ENCODE results near the gene AP5M1.
"Not testable (repeated sequence)": the region's sequence is repeated elsewhere in the genome, so short reads cannot be mapped to it uniquely, and the experiment has no call there.

Gene AP5M1, protein sequence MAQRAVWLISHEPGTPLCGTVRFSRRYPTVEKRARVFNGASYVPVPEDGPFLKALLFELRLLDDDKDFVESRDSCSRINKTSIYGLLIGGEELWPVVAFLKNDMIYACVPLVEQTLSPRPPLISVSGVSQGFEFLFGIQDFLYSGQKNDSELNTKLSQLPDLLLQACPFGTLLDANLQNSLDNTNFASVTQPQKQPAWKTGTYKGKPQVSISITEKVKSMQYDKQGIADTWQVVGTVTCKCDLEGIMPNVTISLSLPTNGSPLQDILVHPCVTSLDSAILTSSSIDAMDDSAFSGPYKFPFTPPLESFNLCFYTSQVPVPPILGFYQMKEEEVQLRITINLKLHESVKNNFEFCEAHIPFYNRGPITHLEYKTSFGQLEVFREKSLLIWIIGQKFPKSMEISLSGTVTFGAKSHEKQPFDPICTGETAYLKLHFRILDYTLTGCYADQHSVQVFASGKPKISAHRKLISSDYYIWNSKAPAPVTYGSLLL

DNA sequence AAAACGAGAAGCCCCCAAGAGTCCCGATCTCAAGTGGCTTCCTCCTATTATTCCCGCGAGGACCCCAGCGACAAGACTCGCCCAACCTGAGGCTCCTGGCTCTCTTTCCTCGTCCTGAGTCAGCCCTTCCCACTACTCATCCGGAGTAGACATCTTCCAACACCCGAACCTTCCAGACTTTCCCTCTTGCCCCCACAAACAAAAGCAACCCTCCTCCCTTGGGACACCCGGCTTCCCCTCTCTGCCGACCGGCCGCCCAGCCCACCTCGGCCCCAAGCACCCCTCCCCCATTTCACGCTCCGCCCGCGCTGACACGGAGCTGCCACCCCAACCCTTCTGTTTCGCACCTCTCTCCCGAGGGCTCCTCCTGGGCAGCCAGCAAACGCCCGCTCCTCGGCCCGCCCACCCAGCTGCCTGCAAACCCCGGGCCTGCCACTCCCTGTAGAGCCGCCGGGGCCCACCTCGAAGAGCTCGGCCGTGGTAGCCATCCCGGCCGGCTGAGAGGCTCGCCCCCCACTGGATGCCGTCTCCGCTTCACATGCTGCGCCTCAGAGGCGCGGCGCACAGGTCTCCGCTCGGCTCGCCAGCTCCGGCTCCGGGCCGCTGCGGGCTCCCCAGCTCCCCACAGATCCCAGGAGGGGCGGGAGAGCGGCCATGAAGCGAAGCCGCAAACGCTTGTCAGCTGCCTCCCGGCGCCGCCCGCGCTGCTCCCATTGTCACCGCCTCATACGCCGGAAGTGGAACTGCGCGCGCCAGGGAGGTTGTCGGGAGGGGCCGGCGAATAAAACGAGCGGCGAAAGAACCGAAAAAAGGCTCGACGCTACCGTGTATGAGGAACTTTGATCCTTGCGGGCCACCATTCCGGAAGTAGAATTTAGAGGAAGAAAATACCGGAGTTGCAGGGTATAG is at the start of gene AP5M1, which contains the start of gene EXOC5:
AP5M1 (plus strand) TSS at position 811 of the 909 bp plus-strand sequence. CDS start 344 bp downstream, outside the sequence.
EXOC5 (minus strand) TSS at position 745 of the 909 bp plus-strand sequence; CDS start at position 488, 257 bp downstream.
- DNase-seq (ENCODE audit: low read depth in 2 of 2, low spot score in 1 of 2), result peak; percentile 75 to 78

DNA sequence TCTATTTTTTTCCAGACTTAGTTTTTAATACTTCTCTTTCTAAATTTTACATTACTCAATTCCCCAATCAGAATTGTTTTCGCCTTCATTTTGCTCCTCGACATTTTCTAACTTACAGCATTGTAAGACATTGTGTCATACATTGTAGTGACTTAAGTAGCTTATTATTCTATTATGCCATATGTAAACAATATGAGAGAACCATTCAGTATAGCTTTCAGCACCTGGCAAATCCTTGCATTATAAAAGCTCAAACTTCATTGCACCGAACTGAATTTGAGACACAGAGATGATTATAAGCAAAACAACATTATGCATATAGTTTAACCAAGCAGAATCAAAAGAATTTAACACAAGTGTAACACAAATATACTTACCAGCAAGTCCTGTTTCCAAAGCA is 46.8 kb upstream of the AP5M1 start:
- DNase-seq (ENCODE audit: low read depth in 2 of 2, low spot score in 1 of 2), result no peak

DNA sequence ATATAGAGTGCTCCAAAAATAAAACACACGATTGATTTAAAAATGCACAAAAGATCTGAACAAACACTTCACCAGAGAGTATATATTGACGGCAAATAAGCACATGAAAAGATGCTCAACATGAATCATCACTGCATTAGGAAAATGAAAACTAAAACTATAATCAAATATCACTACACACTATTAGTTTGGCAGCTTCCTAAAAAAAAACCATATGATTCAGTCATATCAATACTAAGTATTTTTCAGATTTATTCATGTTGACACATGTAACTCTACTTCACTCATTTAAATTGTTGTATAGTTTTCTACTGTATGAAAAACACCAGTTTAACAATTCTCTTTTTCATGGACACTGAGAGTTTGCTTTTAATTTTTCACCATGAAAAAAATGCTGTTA is 41.7 kb upstream of the AP5M1 start:
- DNase-seq (ENCODE audit: low read depth in 2 of 2, low spot score in 1 of 2), result no peak

DNA sequence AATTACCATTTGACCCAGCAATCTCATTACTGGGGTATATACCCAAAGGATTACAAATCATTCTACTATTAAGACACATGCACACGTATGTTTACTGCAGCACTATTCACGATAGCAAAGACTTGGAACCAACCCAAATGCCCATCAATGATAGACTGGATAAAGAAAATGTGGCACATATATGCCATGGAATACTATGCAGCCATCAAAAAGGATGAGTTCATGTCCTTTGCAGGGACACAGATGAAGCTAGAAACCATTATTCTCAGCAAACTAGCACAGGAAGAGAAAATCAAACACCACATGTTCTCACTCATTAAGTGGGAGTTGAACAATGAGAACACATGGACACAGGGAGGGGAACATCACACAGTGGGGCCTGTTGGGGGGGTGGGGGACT is 40.5 kb upstream of the AP5M1 start:
- not testable (repeated sequence) for DNase-seq (ENCODE audit: low read depth in 2 of 2, low spot score in 1 of 2)

DNA sequence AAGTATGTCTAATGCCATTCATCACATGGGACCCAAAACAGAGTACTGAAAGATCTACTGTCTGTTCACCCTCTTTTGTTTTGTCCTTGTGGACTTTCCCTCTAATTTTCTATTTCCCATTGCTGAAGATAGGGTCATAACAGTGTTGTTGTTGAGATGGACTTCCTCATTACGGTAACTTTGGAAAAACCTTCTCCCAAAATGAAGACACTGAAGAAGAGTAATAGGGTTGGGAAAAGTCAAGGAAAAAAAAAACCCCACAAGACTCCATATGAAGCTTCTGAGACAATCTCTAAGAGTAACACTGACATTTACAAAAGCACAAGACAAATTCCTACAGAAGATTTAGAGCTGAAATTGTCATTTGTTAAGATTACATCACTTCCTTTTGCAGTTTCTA is 36.8 kb upstream of the AP5M1 start:
- DNase-seq (ENCODE audit: low read depth in 2 of 2, low spot score in 1 of 2), result no peak

DNA sequence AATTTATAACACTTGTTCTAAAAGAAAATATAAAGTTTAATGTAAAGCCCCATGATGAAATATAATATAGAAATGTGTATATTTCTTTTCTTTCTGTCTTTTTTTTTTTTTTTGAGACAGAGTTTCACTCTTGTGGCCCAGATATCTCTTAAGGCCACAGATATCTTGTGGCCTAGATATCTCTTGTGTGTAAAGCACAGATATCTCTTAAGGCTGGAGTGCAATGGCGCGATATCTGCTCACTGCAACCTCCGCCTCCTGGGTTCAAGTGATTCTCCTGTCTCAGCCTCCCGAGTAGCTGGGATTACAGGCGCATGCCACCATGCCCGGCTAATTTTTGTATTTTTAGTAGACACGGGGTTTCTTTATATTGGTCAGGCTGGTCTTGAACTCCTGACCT is 28.7 kb upstream of the AP5M1 start:
- DNase-seq (ENCODE audit: low read depth in 2 of 2, low spot score in 1 of 2), result not testable (repeated sequence)

DNA sequence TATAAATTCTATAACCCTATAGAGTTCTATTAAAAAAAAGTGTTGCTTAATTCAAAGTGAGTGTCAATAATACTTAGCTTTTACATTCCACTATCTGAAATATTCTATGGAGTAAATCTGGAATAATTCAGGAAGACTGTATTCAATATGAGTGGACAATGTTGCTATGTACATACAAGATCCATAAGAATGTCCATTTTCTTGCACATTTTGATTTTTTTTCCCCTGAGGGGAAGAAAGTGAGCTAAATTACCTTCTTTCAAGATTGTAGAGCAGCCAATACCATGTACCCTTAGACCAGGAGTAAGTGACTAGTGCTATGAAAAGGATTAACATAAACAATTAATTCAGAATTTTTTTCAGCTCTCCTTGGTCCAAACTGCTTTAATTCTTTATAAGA is 25.5 kb upstream of the AP5M1 start:
- no peak for DNase-seq (ENCODE audit: low read depth in 2 of 2, low spot score in 1 of 2)

DNA sequence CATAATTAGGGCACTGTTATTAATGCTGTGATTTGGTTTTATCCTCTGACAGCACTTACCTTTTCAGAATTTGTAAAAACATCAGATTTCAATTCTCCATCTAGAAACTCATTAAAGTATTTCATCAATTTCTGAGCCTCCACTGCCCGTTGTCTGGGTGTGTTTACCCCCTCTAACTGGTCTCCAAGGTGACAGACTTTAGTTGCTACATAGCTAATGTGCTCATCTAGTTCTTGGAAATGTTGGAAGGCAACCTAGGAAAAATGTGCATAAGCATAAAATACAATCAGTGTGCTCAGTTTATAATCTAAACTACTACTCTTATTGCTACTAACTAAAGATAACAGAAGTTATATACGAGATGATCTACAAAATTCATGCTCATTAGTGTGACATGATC is 24.7 kb upstream of the AP5M1 start:
- no peak for DNase-seq (ENCODE audit: low read depth in 2 of 2, low spot score in 1 of 2)

DNA sequence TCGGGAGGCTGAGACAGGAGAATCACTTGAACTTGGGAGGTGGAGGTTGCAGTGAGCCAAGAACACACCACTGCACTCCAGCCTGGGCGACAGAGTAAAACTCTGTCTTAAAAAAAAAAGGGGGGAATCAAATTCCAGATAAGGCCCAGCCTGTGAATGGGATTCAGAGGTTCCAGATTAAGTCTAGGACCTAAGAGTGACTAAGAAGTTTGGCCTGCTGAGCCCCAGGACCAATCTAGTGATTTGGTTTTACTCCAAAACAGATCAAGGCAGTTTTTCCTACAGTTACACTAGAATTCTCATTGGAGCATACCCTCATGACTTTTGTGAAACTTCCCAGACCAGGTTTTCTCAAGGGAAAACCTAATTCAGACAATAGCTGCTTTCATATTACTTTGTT is 22.8 kb upstream of the AP5M1 start:
- no peak for DNase-seq (ENCODE audit: low read depth in 2 of 2, low spot score in 1 of 2)

DNA sequence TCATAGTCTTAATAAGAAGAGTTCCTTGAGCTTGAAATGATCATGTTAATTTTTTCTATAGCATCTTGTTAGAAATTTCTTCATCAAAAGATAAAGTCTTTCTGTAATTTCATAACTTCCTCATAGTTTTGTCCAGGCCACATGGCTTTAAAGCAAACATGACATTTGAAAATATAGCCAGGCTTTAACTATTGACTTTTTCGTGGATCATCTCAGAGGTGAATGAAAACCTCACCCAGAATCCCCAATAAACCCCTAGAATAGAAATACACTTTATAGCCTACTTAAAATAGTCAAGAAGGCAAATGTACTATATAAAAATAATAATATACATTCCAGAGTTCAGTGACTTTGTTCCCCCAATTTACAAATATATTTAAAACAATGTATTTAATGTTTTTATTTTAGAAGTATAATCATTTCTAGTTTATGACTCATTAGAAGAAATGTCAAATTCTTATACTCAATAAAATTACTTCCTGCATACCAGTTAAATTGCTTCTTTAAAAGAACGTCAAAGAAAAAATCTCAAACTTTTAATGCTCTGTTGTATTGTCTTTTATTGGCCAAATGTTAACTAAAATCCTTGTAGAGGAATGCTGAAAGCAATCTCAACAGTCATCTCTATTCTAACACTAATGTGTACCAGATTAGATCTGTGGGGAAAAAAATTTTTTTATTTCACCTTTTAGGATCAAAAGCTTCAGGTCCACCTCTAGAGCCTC is 21.7 kb upstream of the AP5M1 start:
- DNase-seq (ENCODE audit: low read depth in 2 of 2, low spot score in 1 of 2), result no peak

DNA sequence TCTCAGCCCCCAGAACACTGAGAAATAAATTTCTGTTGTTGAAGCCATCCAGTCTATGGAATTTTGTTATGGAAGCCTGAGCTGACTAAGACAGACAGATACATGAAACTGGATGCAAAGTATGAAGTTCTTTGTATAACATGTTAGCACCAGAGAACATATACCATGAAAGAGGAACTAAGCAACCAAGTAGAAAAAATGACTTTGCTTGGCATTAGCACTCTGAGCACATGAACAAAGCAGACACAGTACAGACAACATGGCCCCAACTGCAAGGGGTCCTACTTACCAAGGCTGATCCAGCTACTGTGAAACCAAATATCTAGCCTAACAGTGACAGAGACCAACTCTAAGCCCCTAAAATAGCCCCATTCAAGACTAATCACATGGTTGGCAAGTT is 13.9 kb upstream of the AP5M1 start:
- DNase-seq (ENCODE audit: low read depth in 2 of 2, low spot score in 1 of 2), result no peak

DNA sequence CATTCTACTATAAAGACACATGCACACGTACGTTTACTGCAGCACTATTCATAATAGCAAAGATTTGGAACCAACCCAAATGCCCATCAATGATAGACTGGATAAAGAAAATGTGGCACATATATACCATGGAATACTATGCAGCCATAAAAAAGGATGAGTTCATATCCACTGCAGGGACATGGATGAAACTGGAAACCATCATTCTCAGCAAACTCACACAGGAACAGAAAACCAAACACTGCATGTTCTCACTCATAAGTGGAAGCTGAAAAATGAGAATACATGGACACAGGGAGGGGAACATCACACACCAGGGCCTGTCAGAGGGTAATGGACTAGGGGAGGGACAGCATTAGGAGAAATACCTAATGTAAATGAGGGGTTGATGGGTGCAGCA is 10.6 kb upstream of the AP5M1 start:
- not testable (repeated sequence) for DNase-seq (ENCODE audit: low read depth in 2 of 2, low spot score in 1 of 2)

DNA sequence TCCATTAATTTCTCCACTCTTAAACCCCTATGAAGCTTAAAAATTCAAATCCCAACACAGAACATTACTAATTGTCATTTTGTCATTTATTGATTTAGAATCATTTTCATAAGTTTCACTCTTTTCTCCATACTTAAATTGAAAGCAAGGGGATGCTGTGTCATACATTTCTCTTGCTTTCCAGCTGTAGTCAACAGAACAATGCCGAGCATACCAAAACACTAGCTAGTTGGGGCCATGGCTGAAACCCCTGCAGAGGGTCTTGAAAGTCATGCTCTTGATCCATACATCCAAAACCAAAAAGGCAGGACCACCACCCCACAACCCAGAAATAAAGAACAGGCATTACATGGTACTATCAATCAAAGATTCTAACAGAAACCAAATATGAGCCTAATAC is 9.1 kb upstream of the AP5M1 start:
- no peak for DNase-seq (ENCODE audit: low read depth in 2 of 2, low spot score in 1 of 2)

DNA sequence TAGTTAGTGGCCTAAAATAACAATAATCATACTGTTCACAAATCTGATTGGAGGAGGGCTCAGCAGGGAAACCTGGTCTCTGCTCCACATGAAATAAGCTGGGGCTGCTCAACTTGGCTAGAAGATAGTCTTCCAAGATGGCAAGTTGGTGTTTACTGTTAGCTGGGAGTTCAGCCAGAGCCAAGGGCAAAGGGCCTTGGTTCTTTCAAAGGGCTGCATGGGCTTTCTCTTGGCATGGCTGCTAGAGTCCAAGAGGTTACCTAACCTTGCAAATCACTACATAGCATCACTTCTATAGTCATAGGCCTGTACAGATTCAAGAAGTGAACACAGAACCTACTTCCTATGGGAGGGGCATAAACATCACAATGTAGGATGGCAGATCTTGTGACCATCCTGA is 7.2 kb upstream of the AP5M1 start:
- no peak for DNase-seq (ENCODE audit: low read depth in 2 of 2, low spot score in 1 of 2)

DNA sequence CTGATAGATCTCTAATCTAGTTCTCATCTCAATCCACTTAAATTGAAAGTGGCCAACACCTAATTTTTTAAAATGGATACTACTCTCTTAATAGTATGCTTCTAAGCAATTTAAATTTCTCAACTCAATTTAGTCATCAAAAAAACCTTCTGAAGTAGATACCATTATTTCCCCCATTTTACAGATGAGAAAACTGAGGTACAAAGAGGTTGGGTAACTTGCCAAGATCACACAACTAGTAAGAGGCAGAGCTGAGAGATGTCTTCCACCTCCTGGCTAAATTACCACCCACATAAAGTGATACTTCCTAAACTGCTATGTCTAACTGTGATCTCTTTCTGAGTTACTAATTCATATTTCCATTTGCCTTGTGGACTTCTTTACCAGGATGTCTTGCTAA is 6.7 kb upstream of the AP5M1 start:
- no peak for DNase-seq (ENCODE audit: low read depth in 2 of 2, low spot score in 1 of 2)

DNA sequence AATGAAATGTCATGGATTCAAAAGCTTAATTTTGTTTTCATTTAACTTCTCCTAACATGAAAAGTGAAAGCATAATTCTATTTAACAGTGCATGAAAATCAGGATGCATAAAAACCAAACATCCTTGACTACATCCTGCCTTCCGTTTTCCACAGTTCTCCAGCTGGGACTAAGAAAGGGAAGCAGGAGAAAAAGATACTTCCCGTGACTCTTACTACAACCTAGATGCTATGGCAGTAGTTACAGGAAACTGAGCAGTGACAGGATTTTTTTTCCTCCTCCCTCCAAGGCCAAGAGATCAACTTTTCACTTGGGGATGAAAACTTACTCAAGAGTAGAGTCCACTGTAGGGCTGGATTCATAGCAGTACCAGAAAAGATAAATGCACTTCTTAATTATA is 2.7 kb upstream of the AP5M1 start:
- no peak for DNase-seq (ENCODE audit: low read depth in 2 of 2, low spot score in 1 of 2)

DNA sequence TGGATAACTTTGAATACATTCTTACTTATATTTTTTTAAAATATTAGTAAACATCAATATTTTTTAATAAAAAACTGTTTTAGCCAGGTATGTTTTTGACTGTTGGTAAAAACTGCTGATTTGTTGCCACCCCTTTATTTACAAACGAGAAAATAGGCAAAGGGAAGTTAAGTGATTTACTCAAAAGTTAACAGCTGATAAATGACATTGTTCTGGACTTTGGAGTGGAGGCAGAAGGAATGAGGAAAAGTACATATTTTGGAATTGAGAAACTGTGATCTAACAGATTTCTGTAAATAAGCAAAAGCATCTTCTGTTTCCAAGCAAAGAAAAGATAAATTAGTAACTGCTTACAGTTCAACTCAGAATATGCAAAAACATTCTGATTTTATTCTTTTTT is 4.5 kb downstream of the AP5M1 start:
- DNase-seq (ENCODE audit: low read depth in 2 of 2, low spot score in 1 of 2), result no peak

DNA sequence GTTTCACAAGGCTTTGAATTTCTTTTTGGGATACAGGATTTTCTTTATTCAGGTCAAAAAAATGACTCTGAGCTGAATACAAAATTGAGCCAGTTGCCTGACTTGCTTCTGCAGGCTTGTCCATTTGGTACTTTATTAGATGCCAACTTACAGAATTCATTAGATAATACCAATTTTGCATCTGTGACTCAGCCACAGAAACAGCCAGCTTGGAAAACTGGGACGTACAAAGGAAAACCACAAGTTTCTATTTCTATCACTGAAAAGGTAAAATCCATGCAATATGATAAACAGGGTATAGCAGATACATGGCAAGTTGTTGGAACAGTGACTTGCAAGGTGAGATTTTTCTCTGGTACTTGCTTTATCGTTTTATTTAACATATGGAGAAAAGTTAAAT is 5.8 kb downstream of the AP5M1 start:
- no peak for DNase-seq (ENCODE audit: low read depth in 2 of 2, low spot score in 1 of 2)

DNA sequence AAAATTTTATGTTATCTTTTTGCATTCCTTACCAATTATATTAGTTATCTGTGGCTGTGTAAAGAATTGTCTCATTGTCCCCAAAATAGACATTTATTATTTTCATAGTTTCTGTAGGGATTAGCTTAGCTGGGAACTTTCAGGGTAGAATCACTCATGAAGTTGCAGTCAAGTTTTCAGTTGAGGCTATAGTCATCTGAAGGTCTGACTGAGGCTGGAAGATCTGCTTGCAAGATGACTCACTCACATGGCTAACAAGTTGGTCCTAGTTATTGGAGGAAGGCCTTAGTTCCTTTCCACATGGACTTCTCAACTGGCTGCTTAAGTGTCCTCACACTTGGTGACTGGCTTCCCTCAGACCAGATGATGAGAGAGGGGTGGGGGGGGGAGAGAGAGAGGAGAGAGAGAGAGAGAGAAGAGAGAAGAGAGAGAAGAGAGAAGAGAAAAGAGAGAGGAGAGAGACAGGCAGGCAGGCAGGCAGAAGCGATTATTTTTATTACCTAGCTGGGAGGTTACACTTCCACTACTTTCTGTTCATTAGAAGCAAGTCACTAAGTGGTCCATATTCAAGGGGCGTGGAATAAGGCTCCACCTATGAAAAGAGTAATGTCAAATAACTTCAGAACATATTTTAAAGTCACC is 6.4 kb downstream of the AP5M1 start:
- no peak for DNase-seq (ENCODE audit: low read depth in 2 of 2, low spot score in 1 of 2)

DNA sequence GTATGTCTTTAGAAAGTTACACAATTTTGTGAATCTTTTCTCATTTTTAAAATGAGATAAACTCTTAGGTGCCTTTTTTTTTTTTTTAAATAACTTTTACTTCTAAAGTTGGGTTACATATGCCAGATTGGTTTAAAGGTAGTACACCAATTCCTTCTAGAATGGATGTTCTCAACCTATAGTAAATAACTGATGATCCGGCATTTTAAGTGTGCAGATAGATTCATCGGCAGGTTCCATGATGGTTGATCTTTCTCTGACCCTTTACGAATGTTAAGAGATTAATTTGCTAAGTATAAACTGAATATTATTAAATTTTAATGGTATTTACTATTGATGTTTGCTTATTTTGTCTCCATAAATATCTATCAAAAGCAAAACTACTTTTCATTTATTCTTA is 8.3 kb downstream of the AP5M1 start:
- DNase-seq (ENCODE audit: low read depth in 2 of 2, low spot score in 1 of 2), result no peak

DNA sequence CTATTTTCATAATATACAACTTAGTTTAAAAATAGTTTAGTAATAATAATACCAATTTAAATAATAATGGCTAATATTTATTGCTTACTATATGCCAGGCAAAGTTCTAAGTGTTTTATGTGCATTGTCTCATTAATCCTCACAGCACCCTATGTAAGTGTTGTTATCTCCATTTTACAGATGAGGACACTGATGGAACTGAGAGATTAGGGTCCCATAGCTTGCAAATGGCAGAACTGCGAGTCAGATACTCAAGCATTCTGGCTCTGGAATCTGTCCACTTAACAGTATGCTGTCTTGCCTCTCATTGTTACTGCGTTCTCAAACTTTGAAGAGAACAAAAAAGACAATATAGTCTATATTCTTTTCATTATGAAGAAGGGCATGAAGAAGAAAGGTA is 19.0 kb downstream of the AP5M1 start:
- no peak for DNase-seq (ENCODE audit: low read depth in 2 of 2, low spot score in 1 of 2)
